ENCODE measurements around the gene SRD5A2. TPM values are rescaled to one million over a fixed set of nuclear protein-coding genes. Genes with fewer than 3 reads are reported as not detected.
A peak's percentile ranks its signal among the peaks of the same experiment; 100 is the strongest.

Gene SRD5A2
- total and polyA plus RNA-seq, 9 donors, result 0.07 to 7.0 (median 0.27) TPM; not detected in 3

DNA sequence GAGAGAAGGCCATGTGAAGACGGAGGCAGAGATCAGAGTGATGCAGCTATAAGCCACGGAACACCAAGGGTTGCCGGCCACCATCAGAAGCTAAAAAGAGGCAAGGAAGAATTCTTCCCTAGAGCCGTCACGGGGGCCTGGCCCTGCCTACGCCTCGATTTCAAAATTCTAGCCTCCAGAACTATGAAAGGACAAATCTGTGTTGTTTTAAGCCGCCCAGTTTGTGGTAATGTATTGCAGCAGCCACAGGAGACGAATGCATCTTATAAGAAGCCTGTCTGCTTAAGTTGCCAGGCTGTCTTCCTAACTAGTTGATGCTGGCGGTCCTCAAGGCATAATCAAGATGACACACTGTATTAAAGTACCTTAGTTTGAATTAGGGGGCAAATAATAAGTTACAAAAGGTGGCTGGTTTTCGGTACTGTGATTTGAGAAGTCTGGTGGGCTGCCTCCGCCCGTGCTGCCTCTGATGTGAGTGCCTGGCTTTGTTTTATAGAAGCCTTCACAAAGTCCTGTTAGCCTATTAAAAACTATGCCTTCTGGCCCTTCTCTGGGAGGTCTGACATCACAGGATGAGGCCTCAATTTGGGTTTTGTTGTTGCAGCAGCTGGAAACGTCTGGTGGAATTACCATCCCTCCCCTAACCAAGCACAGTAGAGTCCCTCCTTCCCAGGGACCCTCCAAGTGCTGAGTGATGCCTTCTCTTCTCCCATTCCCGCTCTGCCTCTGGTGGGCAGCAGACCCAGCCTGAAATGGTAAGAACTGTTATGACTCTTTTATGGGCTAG is 53.6 kb downstream of the SRD5A2 start:
- Histone ChIP-seq H3K9me3 (no peaks in the 10 kb centered on the region), H3K4me3 (no peak overlapping the region), H3K27me3 (no peaks in the 10 kb centered on the region), H3K36me3 (no peaks in the 10 kb centered on the region), H3K27ac (no peak overlapping the region), H3K4me1 (ENCODE audit: insufficient read depth) (no peaks in the 10 kb centered on the region)
- DNase-seq, result no peak
- WGBS, 3 donors, result 72 to 77% (median 75%) methylated on average over 15 of the region's 15 CpGs
- TF ChIP-seq, protein P1, sequence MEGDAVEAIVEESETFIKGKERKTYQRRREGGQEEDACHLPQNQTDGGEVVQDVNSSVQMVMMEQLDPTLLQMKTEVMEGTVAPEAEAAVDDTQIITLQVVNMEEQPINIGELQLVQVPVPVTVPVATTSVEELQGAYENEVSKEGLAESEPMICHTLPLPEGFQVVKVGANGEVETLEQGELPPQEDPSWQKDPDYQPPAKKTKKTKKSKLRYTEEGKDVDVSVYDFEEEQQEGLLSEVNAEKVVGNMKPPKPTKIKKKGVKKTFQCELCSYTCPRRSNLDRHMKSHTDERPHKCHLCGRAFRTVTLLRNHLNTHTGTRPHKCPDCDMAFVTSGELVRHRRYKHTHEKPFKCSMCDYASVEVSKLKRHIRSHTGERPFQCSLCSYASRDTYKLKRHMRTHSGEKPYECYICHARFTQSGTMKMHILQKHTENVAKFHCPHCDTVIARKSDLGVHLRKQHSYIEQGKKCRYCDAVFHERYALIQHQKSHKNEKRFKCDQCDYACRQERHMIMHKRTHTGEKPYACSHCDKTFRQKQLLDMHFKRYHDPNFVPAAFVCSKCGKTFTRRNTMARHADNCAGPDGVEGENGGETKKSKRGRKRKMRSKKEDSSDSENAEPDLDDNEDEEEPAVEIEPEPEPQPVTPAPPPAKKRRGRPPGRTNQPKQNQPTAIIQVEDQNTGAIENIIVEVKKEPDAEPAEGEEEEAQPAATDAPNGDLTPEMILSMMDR (IDR thresholded peaks at IDR 0.05), result no peak
- TF ChIP-seq EP300 (IDR thresholded peaks at IDR 0.05) (no peak), POLR2A (IDR thresholded peaks at IDR 0.05) (no peak)
- intact Hi-C loops (cut with DNase I), result no loop called here

DNA sequence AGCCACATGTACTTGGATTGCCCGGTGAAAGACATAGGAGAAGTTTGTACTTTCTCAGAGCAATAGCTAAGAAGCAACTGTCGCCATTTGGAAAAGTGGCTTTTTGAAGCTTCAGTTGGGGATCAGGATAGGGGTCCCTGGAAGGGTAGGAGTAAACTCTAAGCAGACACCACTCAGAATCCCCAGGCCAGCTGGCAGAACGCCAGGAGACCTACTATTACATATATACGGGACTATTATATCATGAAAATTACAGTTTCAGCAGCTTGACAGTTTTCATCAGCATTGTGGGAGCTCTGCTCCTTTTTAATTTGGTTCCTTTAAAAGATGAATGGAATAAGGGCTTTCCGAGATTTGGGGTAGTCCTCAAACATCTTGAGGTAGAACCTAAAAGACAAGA is 54.9 kb downstream of the SRD5A2 start:
- WGBS, 3 donors, result 45 to 50% (median 46%) methylated on average over 5 of the region's 5 CpGs
- Histone ChIP-seq H3K36me3 (no peaks in the 10 kb centered on the region), H3K9me3 (no peaks in the 10 kb centered on the region), H3K4me1 (ENCODE audit: insufficient read depth) (no peaks in the 10 kb centered on the region), H3K4me3 (no peak overlapping the region), H3K27me3 (no peaks in the 10 kb centered on the region), H3K27ac (no peak overlapping the region)
- no peak for TF ChIP-seq POLR2A (IDR thresholded peaks at IDR 0.05)
- TF ChIP-seq EP300 (IDR thresholded peaks at IDR 0.05), result no peak
- TF ChIP-seq, protein P1 (IDR thresholded peaks at IDR 0.05), result no peak
- intact Hi-C loops (cut with DNase I), result no loop called here
- no peak for DNase-seq

DNA sequence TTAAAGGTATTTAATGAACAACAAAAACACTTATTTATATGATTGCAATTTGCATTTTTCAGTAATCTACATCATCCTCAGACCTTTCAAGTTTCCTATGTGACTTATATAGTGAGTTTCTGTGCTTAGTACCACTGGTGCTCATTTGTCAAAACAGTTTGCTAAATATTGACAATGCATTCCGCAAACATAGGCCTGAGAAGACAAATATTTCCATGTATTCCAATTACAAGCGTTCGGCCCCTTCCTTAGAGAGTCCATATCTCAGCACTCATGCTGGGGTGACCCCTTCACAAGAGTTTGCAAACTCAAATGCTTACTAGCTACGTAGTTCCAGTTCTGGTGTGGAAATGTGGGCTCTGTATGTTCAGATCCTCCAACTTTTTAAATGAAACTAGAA is 56.1 kb downstream of the SRD5A2 start:
- Histone ChIP-seq H3K27me3 (no peaks in the 10 kb centered on the region), H3K27ac (no peak overlapping the region), H3K9me3 (no peaks in the 10 kb centered on the region), H3K4me3 (no peak overlapping the region), H3K4me1 (ENCODE audit: insufficient read depth) (no peaks in the 10 kb centered on the region), H3K36me3 (no peaks in the 10 kb centered on the region)
- intact Hi-C loops (cut with DNase I), result no loop called here
- TF ChIP-seq EP300 (IDR thresholded peaks at IDR 0.05) (no peak), POLR2A (IDR thresholded peaks at IDR 0.05) (no peak)
- TF ChIP-seq, protein P1 (IDR thresholded peaks at IDR 0.05), result no peak
- no peak for DNase-seq
- 80 to 88% (median 80%) methylated on average over 4 of the region's 4 CpGs for WGBS, 3 donors

DNA sequence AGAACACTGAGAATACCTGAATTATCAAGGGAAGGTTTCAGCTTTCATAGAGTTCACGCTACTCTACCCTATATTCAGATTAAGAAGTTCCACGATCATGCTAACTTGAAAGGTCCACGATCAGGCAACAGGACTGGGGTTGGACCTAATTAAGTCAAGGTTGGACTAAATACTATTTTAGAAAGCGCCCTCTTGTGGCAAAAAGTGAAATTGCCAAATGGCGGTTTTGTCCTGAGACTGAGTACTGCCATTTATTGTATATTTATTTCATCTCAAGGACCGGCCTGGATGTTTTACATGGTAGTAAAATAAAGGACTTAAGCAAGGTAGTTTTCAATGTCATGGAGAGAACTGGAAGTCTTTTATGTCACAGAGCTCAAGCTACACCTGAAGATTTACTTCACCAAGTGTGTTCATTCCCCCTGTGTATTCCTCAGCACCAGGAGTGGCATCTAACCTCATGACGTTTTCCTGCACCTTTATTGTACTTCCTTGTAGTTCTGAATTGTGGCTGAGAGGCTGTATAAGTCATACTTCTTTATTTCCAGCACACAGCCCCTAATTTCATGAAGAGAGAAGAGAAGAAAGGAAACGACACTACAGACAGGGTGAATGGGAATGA is 56.8 kb downstream of the SRD5A2 start:
- TF ChIP-seq EP300 (IDR thresholded peaks at IDR 0.05) (no peak), POLR2A (IDR thresholded peaks at IDR 0.05) (no peak)
- TF ChIP-seq, protein P1 (IDR thresholded peaks at IDR 0.05), result no peak
- no peaks in the 10 kb centered on the region for H3K36me3 ChIP-seq
- H3K4me3 ChIP-seq, result no peak overlapping the region
- 23 to 37% (median 29%) methylated on average over 8 of the region's 8 CpGs for WGBS, 3 donors
- H3K27ac ChIP-seq, result no peak overlapping the region
- intact Hi-C loops (cut with DNase I), result no loop called here
- DNase-seq, result peak in 1 of 5 donors; percentile 22
- no peaks in the 10 kb centered on the region for H3K27me3 ChIP-seq
- no peaks in the 10 kb centered on the region for H3K9me3 ChIP-seq
- no peaks in the 10 kb centered on the region for H3K4me1 ChIP-seq (ENCODE audit: insufficient read depth)

Data from ovary (tissue), 9 donors.